Large intestine (tissue), 3 donors: ENCODE measurements around the gene DDI2. TPM values are rescaled to one million over a fixed set of nuclear protein-coding genes. Genes with fewer than 3 reads are reported as not detected.
A peak's percentile ranks its signal among the peaks of the same experiment; 100 is the strongest.
"Not testable (repeated sequence)": the region's sequence is repeated elsewhere in the genome, so short reads cannot be mapped to it uniquely, and the experiment has no call there.

ENCODE experiments used
- DNase-seq, 2 donors: peaks; one replicate each; pipeline versions ENCODE4 v3.0.0 to v3.0.0-alpha.2; 2013
- H3K27ac ChIP-seq: one replicate; pipeline ENCODE4 v1.5.1; 2013; ENCODE audit warnings: low read length
- H3K27me3 ChIP-seq: 2 replicates; pipeline ENCODE4 v1.6.1; 2013; ENCODE audit warnings: low read length; ENCODE audit not compliant: control insufficient read depth, insufficient read depth
- H3K36me3 ChIP-seq: 2 replicates; pipeline ENCODE4 v1.6.1; 2013; ENCODE audit warnings: low read length; ENCODE audit not compliant: control insufficient read depth, insufficient read depth
- H3K4me1 ChIP-seq: one replicate; pipeline ENCODE4 v1.6.1; 2013; ENCODE audit warnings: low read length; ENCODE audit not compliant: control insufficient read depth, insufficient read depth
- H3K4me3 ChIP-seq: one replicate; pipeline ENCODE4 v1.5.1; 2013; ENCODE audit warnings: low read length
- H3K9me3 ChIP-seq: one replicate; pipeline ENCODE4 v1.6.1; 2013; ENCODE audit warnings: mild to moderate bottlenecking, low read depth, low read length, moderate library complexity; ENCODE audit not compliant: control insufficient read depth
- WGBS: methylation state at CpG from one replicate; pipeline ENCODE4 v1.1.5; 2013; ENCODE audit warnings: low lambda C conversion rate; ENCODE audit not compliant: insufficient coverage; 5-methylcytosine and 5-hydroxymethylcytosine counted together
- polyA plus RNA-seq: library from polyadenylated mRNA; unstranded; fragments of 120-200 nt; gene quantifications from one replicate; pipeline ENCODE4 v1.2.1, GENCODE V29; 2013

Gene DDI2
- polyA plus RNA-seq, 1 donor = 28.5 TPM

GRCh38 chr1:15578921-15579682 is 38.2 kb upstream of the DDI2 start:
- H3K27ac ChIP-seq = no peak overlapping the region
- WGBS = no CpG with 5 or more reads among the region's 16 CpGs
- DNase-seq = no peak

DNA sequence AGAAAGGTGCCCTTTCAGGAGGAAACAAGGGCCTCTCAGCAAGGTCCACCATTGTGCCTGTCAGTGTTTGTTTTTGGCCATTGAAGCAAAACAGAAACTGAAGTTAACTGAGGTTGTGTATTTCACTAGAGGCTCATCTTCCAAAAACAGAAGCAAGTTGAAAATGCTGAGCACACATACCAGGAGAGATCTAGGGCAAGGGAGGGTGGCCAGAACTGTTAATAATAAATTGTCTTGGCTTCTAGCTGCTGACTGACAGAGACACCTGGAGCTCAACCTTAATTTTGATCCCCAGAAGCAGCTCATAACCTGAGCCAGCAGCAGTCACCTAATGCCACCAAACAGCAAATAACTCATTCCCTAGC is 37.6 kb upstream of the DDI2 start:
- Histone ChIP-seq H3K4me1 (peaks cover 9% of the 10 kb centered on the region), H3K27me3 (no peaks in the 10 kb centered on the region), H3K9me3 (no peaks in the 10 kb centered on the region), H3K4me3 (no peak overlapping the region), H3K27ac (no peak overlapping the region), H3K36me3 (peaks cover 41% of the 10 kb centered on the region)
- DNase-seq = no peak

More at GRCh38 chr1:15578921-15579682, 38.2 kb upstream of the DDI2 start:
- Histone ChIP-seq H3K4me3 (no peak overlapping the region), H3K4me1 (peaks cover 9% of the 10 kb centered on the region), H3K9me3 (no peaks in the 10 kb centered on the region), H3K27me3 (no peaks in the 10 kb centered on the region), H3K36me3 (peaks cover 46% of the 10 kb centered on the region)

GRCh38 chr1:15583016-15583706 is 34.1 kb upstream of the DDI2 start:
- WGBS = 100% methylated on average over 1 of the region's 18 CpGs
- Histone ChIP-seq H3K4me1 (peaks cover 9% of the 10 kb centered on the region), H3K4me3 (no peak overlapping the region), H3K36me3 (peaks cover 19% of the 10 kb centered on the region), H3K9me3 (no peaks in the 10 kb centered on the region), H3K27ac (no peak overlapping the region), H3K27me3 (no peaks in the 10 kb centered on the region)
- DNase-seq = no peak

- peak; percentile 78 to 88 for DNase-seq
- Histone ChIP-seq H3K27me3 (no peaks in the 10 kb centered on the region), H3K4me1 (peaks cover 9% of the 10 kb centered on the region), H3K4me3 (peak within 1 kb of the TSS; percentile 89), H3K27ac (peak within 1 kb of the TSS; percentile 85), H3K9me3 (no peaks in the 10 kb centered on the region), H3K36me3 (peaks cover 7% of the 10 kb centered on the region)
- WGBS = no CpG with 5 or more reads among the region's 68 CpGs
Measured at GRCh38 chr1:15584489-15585363, 32.5 kb upstream of the DDI2 start, which contains the start of gene AGMAT. AGMAT (minus strand) TSS chr1:15585051; CDS start chr1:15584967, 84 bp downstream.

DNA sequence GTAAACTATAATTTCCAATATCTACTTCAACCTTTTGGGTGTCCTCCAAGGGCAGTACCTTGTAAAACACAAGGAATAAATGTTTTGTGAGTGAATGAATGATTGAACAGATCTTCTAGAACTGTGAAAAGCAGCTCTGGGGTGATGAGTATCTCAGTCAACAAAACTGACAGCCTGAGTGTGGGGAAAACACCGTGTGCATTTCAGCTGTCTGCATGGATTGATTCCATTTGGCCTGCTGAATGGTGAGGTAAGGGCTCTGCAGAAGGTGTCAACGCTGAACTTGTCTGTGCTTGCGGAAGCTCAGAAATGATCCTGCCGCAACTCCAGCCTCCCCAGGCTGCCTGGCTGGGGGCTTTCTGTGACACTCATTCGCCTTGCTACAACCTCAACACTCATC is 25.0 kb upstream of the DDI2 start:
- Histone ChIP-seq H3K4me3 (no peak overlapping the region), H3K27ac (no peak overlapping the region), H3K36me3 (no peaks in the 10 kb centered on the region), H3K4me1 (no peaks in the 10 kb centered on the region), H3K9me3 (no peaks in the 10 kb centered on the region), H3K27me3 (no peaks in the 10 kb centered on the region)
- no CpG with 5 or more reads among the region's 5 CpGs for WGBS
- no peak for DNase-seq

GRCh38 chr1:15595809-15596617 is 21.2 kb upstream of the DDI2 start:
- Histone ChIP-seq H3K9me3 (no peaks in the 10 kb centered on the region), H3K27me3 (no peaks in the 10 kb centered on the region), H3K27ac (no peak overlapping the region), H3K4me1 (peaks cover under 1% of the 10 kb centered on the region), H3K36me3 (no peaks in the 10 kb centered on the region), H3K4me3 (no peak overlapping the region)
- no peak for DNase-seq
- no CpG with 5 or more reads among the region's 5 CpGs for WGBS

DNA sequence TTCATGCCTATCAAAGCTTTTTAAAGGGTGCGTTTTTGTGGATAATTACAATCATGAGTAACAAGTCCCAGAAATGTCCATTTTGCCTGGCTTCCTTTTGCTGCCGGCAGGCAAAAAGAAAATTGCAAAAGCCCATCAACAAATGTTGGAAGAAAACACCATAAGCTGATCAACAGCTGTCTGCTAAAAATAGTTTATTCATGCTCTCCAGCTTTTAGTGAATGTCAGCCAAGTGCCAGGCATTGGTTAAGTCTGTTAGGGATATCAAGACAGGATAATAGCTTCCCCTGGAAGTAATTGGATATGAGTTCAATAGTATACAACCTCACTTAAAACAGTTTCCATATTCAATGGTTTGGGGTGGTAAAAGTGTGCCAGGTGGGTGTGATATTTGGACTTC is 18.8 kb upstream of the DDI2 start:
- H3K4me1 ChIP-seq = peaks cover 15% of the 10 kb centered on the region
- 100% methylated on average over 1 of the region's 2 CpGs for WGBS
- DNase-seq = no peak
- no peaks in the 10 kb centered on the region for H3K27me3 ChIP-seq
- H3K27ac ChIP-seq = no peak overlapping the region
- H3K9me3 ChIP-seq = peaks cover 3% of the 10 kb centered on the region
- no peak overlapping the region for H3K4me3 ChIP-seq
- H3K36me3 ChIP-seq = no peaks in the 10 kb centered on the region

DNA sequence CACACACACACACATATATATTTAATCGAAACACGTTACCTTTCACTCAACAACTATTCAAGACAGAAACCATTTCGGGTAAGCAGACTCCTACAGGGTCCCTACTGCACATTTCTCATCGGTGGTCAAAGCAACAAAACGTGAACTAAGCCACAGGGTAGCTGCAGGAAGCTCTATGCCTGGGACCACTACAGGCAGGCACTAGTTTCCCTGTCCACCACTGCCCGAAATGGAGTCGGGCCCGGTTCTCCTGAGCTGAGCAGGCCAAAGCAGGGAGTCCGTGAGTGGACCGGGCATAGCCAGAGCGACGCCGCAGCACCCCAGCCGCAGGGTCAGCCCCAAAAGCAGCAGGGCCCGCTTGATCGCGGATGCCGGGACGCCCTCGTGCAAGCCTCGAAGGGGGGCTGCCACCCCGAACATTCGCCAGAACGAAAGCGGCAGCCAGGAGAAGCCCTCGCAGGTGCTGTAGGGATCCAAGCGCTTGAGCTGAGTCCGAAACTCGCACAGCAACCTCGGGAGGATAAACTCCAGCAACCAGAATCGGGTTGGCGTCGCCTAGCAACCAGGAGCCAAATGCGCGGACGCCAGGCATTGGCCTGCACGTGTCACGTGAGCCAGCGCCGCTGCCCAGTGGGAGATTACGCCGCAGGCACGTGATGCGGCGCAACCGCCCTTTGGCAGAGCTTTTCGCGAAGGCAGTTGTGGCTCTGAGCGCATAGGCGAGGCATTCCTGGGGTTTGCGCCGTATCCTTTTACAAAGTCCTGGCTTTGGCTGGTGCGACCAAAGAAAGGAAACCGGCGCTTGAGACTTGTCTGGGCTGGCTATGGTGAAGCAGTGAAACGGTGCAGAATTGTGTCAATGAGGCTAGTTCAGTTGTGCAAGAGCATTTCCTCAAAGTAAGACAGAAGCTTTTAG is 13.9 kb upstream of the DDI2 start:
- no CpG with 5 or more reads among the region's 56 CpGs for WGBS
- DNase-seq = peak; percentile 97 to 98
- Histone ChIP-seq H3K4me3 (peak overlapping the region; percentile 99), H3K9me3 (peaks cover 12% of the 10 kb centered on the region), H3K36me3 (no peaks in the 10 kb centered on the region), H3K4me1 (peaks cover 28% of the 10 kb centered on the region), H3K27ac (peak overlapping the region; percentile 96), H3K27me3 (no peaks in the 10 kb centered on the region)

DNA sequence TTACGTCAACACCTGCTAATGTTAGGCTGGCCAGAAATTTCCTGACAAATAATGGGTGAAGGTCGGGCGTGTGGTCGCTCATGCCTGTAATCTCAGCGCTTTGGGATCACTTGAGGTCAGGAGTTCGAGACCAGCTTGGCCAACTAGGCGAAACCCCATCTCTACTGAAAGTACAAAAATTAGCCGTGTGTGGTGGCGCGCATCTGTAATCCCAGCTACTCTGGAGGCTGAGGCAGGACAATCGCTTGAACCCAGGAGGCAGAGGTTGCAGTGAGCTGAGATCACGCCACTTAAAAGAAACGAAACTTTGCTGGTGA is 13.3 kb upstream of the DDI2 start:
- not testable (repeated sequence) for H3K36me3 ChIP-seq, H3K27me3 ChIP-seq, DNase-seq
- Histone ChIP-seq H3K4me1 (peaks cover 28% of the 10 kb centered on the region), H3K27ac (peak overlapping the region; percentile 96), H3K4me3 (peak overlapping the region; percentile 99), H3K9me3 (peaks cover 12% of the 10 kb centered on the region)
- no CpG with 5 or more reads among the region's 13 CpGs for WGBS
